ENCODE measurements around the gene COQ8A. TPM values are rescaled to one million over a fixed set of nuclear protein-coding genes. Genes with fewer than 3 reads are reported as not detected.

COQ8A gene
- total RNA-seq, 1 donor from 2014 or later, result 13.8 TPM

- H3K27me3 ChIP-seq, result no peaks in the 10 kb centered on the region
- no peak for DNase-seq (ENCODE audit: low spot score)
- H3K79me2 ChIP-seq (ENCODE audit: low read depth), result no peaks in the 10 kb centered on the region
- no peaks in the 10 kb centered on the region for H3K36me3 ChIP-seq
- H3K36me3 Mint-ChIP-seq, result peaks cover 8% of the 10 kb centered on the region
- H2AFZ ChIP-seq (replicated peaks), result no peak overlapping the region
- H3K9me3 Mint-ChIP-seq, result no peaks in the 10 kb centered on the region
- H3K4me2 ChIP-seq, result no peak overlapping the region
- peak overlapping the region; percentile 83 for H3K27ac Mint-ChIP-seq
- peaks cover 21% of the 10 kb centered on the region for H3K4me1 Mint-ChIP-seq
- H3K9me3 ChIP-seq (ENCODE audit: low read depth), result no peaks in the 10 kb centered on the region
- H3K4me3 Mint-ChIP-seq, result no peak overlapping the region
- TF ChIP-seq CTCF (IDR thresholded peaks at IDR 0.05), result no peak
- no peak for TF ChIP-seq EZH2 (IDR thresholded peaks at IDR 0.05)
- no peak for TF ChIP-seq EZH2phosphoT487 (IDR thresholded peaks at IDR 0.05)
- H3K27ac ChIP-seq, result no peak overlapping the region
- no peak overlapping the region for H3K9ac ChIP-seq
- H3K27me3 Mint-ChIP-seq (ENCODE audit: insufficient read depth, low read depth), result no peaks in the 10 kb centered on the region
- H4K20me1 ChIP-seq (ENCODE audit: low read depth), result no peaks in the 10 kb centered on the region
- no peak overlapping the region for H3K4me3 ChIP-seq
- peaks cover 32% of the 10 kb centered on the region for H3F3A ChIP-seq (ENCODE audit: low read depth)
- peaks cover 31% of the 10 kb centered on the region for H3K4me1 ChIP-seq
These were observed 49.2 kb downstream of the COQ8A start for GRCh38 chr1:226989085-226989920.

- H3K27ac Mint-ChIP-seq, result no peak overlapping the region
- Histone ChIP-seq H3F3A (ENCODE audit: low read depth) (peaks cover 41% of the 10 kb centered on the region), H3K36me3 (no peaks in the 10 kb centered on the region), H3K4me3 (no peak overlapping the region), H3K79me2 (ENCODE audit: low read depth) (no peaks in the 10 kb centered on the region), H3K27ac (no peak overlapping the region), H3K4me1 (peaks cover 41% of the 10 kb centered on the region), H3K4me2 (no peak overlapping the region), H4K20me1 (ENCODE audit: low read depth) (no peaks in the 10 kb centered on the region), H3K9ac (no peak overlapping the region), H3K9me3 (ENCODE audit: low read depth) (no peaks in the 10 kb centered on the region), H3K27me3 (no peaks in the 10 kb centered on the region), H2AFZ (replicated peaks) (no peak overlapping the region)
- no peak for DNase-seq (ENCODE audit: low spot score)
- no peak overlapping the region for H3K4me3 Mint-ChIP-seq
- H3K27me3 Mint-ChIP-seq (ENCODE audit: insufficient read depth, low read depth), result peaks cover 1% of the 10 kb centered on the region
- H3K9me3 Mint-ChIP-seq, result no peaks in the 10 kb centered on the region
- H3K36me3 Mint-ChIP-seq, result peaks cover 11% of the 10 kb centered on the region
- TF ChIP-seq EZH2phosphoT487 (IDR thresholded peaks at IDR 0.05) (no peak), CTCF (IDR thresholded peaks at IDR 0.05) (no peak), EZH2 (IDR thresholded peaks at IDR 0.05) (no peak)
- H3K4me1 Mint-ChIP-seq, result peaks cover 29% of the 10 kb centered on the region
These were observed 50.1 kb downstream of the COQ8A start for GRCh38 chr1:226990133-226990716.

GRCh38 chr1:226991920-226992319 is 51.8 kb downstream of the COQ8A start:
- TF ChIP-seq CTCF (IDR thresholded peaks at IDR 0.05), result no peak
- TF ChIP-seq EZH2phosphoT487 (IDR thresholded peaks at IDR 0.05), result no peak
- TF ChIP-seq EZH2 (IDR thresholded peaks at IDR 0.05), result no peak
- no peak for DNase-seq (ENCODE audit: low spot score)
- Mint-ChIP-seq H3K27ac (no peak overlapping the region), H3K4me3 (no peak overlapping the region), H3K36me3 (peaks cover 6% of the 10 kb centered on the region), H3K27me3 (ENCODE audit: insufficient read depth, low read depth) (peaks cover 2% of the 10 kb centered on the region), H3K4me1 (peaks cover 41% of the 10 kb centered on the region), H3K9me3 (no peaks in the 10 kb centered on the region)
- H3F3A ChIP-seq (ENCODE audit: low read depth), result peaks cover 57% of the 10 kb centered on the region
- no peaks in the 10 kb centered on the region for H3K27me3 ChIP-seq
- H2AFZ ChIP-seq (replicated peaks), result no peak overlapping the region
- no peak overlapping the region for H3K4me3 ChIP-seq
- H3K9ac ChIP-seq, result no peak overlapping the region
- no peaks in the 10 kb centered on the region for H3K36me3 ChIP-seq
- no peaks in the 10 kb centered on the region for H3K9me3 ChIP-seq (ENCODE audit: low read depth)
- H3K27ac ChIP-seq, result no peak overlapping the region
- peaks cover 58% of the 10 kb centered on the region for H3K4me1 ChIP-seq
- H3K4me2 ChIP-seq, result no peak overlapping the region
- H3K79me2 ChIP-seq (ENCODE audit: low read depth), result no peaks in the 10 kb centered on the region
- no peaks in the 10 kb centered on the region for H4K20me1 ChIP-seq (ENCODE audit: low read depth)
